NCI-H128 (cell line): Measurements from ENCODE around the gene TLNRD1.

Experiments
- DNase-seq: peaks from one replicate; lab custom pipeline; 2025; ENCODE audit not compliant: unreplicated experiment; lab: John Stamatoyannopoulos, UW

TLNRD1 gene

GRCh38 chr15:80977627-80978036 is 23.1 kb upstream of the TLNRD1 start:
- DNase-seq = no peak

GRCh38 chr15:80978685-80979329 is 21.9 kb upstream of the TLNRD1 start:
- no peak for DNase-seq

- no peak for DNase-seq
Measured at GRCh38 chr15:80979538-80980200, 21.1 kb upstream of the TLNRD1 start.

GRCh38 chr15:80982205-80982604 is 18.5 kb upstream of the TLNRD1 start:
- no peak for DNase-seq

- DNase-seq = no peak
Measured at GRCh38 chr15:80982839-80983238, 17.9 kb upstream of the TLNRD1 start.

- DNase-seq = no peak
Measured at GRCh38 chr15:80984856-80985255, 15.9 kb upstream of the TLNRD1 start.

- no peak for DNase-seq
Measured at GRCh38 chr15:80985981-80986380, 14.7 kb upstream of the TLNRD1 start.

GRCh38 chr15:80986487-80986886 is 14.2 kb upstream of the TLNRD1 start:
- DNase-seq = no peak

- DNase-seq = no peak
Measured at GRCh38 chr15:80988148-80988796, 12.5 kb upstream of the TLNRD1 start.

GRCh38 chr15:80989081-80989517 is 11.6 kb upstream of the TLNRD1 start:
- no peak for DNase-seq

GRCh38 chr15:80989518-80990478 is 10.9 kb upstream of the TLNRD1 start, which contains the start of gene MESD:
TSS of gene MESD (minus strand) at chr15:80989819. CDS start at chr15:80989791, 28 bp downstream.
- DNase-seq = peak; percentile 74

- DNase-seq = no peak
Measured at GRCh38 chr15:80990955-80991354, 9.8 kb upstream of the TLNRD1 start.

- no peak for DNase-seq
Measured at GRCh38 chr15:80991421-80991820, 9.3 kb upstream of the TLNRD1 start.

- DNase-seq = no peak
Measured at GRCh38 chr15:80992006-80992405, 8.7 kb upstream of the TLNRD1 start.

GRCh38 chr15:80992441-80992840 is 8.3 kb upstream of the TLNRD1 start:
- no peak for DNase-seq

GRCh38 chr15:80996247-80996646 is 4.5 kb upstream of the TLNRD1 start:
- DNase-seq = no peak

- DNase-seq = no peak
Measured at GRCh38 chr15:80997692-80998091, 3.0 kb upstream of the TLNRD1 start.

GRCh38 chr15:80998251-80998650 is 2.5 kb upstream of the TLNRD1 start:
- DNase-seq = no peak

- no peak for DNase-seq
Measured at GRCh38 chr15:80999623-81000036, 1.1 kb upstream of the TLNRD1 start.

- no peak for DNase-seq
Measured at GRCh38 chr15:81000144-81000623, 539 bp upstream of the TLNRD1 start.
